Astrocyte of the cerebellum (primary cell): ENCODE measurements around the gene GHSR.

Experiments
- DNase-seq: peaks from one replicate; pipeline ENCODE4 v3.0.0-alpha.2; 2011; ENCODE audit warnings: low read depth
- H3K4me3 ChIP-seq: 2 replicates; pipeline ENCODE4 v1.5.1; 2011; ENCODE audit warnings: mild to moderate bottlenecking, low read depth, low read length, moderate library complexity
- in situ Hi-C: cut with HindIII; loops from 2 replicates; pipeline ENCODE4 v1.10.0; 2017; ENCODE audit warnings: low sequenced_read_pairs
- TF ChIP-seq, protein P1 (sequence below): IDR thresholded peaks from 2 replicates; pipeline ENCODE4 v1.5.1; 2012; ENCODE audit warnings: low read length, low read depth, moderate library complexity, mild to moderate bottlenecking; ENCODE audit errors: missing control alignments

Gene GHSR

DNA sequence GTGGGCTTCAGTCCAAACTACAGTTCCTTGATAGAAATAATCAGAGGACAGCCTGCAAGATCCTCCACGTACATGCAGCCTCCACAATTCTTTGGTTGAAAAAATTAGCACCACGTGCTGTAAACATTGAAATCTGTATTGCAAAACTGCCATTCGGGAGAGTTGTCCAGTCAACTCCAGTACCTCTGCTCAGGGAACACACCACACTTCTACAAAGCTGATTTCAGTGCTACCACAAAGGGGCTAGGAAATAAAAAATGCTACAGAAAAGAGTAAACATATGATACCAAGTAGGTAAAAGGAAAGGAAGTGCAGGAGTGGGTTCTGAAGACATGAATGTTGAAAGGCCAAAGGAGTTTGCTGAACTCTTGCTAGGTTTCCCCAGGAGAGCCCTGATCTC lies 40.4 kb downstream of the GHSR start:
- in situ Hi-C loops: no loop called here
- TF ChIP-seq, protein P1, sequence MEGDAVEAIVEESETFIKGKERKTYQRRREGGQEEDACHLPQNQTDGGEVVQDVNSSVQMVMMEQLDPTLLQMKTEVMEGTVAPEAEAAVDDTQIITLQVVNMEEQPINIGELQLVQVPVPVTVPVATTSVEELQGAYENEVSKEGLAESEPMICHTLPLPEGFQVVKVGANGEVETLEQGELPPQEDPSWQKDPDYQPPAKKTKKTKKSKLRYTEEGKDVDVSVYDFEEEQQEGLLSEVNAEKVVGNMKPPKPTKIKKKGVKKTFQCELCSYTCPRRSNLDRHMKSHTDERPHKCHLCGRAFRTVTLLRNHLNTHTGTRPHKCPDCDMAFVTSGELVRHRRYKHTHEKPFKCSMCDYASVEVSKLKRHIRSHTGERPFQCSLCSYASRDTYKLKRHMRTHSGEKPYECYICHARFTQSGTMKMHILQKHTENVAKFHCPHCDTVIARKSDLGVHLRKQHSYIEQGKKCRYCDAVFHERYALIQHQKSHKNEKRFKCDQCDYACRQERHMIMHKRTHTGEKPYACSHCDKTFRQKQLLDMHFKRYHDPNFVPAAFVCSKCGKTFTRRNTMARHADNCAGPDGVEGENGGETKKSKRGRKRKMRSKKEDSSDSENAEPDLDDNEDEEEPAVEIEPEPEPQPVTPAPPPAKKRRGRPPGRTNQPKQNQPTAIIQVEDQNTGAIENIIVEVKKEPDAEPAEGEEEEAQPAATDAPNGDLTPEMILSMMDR: no peak
- no peak overlapping the region for H3K4me3 ChIP-seq
- DNase-seq: no peak

- no peak for DNase-seq
- TF ChIP-seq, protein P1: no peak
- H3K4me3 ChIP-seq: no peak overlapping the region
- in situ Hi-C loops: no loop called here
Observed at GRCh38 chr3:172405914-172406313, 42.3 kb downstream of the GHSR start.

- TF ChIP-seq, protein P1: no peak
- in situ Hi-C loops: no loop called here
- DNase-seq: no peak
- H3K4me3 ChIP-seq: no peak overlapping the region
Observed at GRCh38 chr3:172404237-172404962, 43.9 kb downstream of the GHSR start.

DNA sequence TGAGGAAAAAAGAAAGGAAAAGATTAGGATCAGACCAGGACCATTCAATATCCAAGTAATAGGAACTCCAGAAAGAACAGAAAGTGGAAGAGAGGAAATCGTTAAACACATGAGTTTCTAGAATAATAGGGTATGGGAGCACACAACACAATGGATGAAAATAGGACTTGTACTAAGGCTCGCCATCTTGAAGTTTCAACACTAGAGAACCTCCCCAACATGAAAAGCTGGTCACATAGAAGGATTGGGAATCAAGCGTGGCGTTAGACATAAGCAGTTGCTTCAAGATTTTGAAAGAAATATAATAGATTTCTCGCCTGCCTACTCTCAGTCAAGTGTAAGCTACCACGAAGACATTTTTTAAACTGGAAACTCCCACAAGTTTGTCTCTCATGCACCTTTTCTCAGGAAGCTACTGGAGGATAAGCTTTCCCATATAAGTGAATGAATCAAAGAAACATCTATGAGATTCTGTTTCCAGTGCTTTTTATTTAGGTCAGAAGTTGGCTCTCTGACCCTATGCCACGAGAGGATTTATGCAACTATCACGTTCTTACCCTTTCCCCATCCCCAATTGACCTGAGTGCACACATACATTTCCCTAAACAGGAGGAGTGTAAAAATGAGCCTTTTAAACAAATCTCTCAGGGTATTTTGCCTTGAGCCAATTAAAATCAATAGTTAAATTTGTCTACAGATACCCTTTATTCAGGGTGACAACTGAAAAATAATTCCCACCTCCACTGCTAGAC lies 45.2 kb downstream of the GHSR start:
- in situ Hi-C loops: no loop called here
- TF ChIP-seq, protein P1: no peak
- DNase-seq: no peak
- no peak overlapping the region for H3K4me3 ChIP-seq

GRCh38 chr3:172402090-172402489 lies 46.2 kb downstream of the GHSR start:
- no peak overlapping the region for H3K4me3 ChIP-seq
- in situ Hi-C loops: no loop called here
- TF ChIP-seq, protein P1: no peak
- no peak for DNase-seq

DNA sequence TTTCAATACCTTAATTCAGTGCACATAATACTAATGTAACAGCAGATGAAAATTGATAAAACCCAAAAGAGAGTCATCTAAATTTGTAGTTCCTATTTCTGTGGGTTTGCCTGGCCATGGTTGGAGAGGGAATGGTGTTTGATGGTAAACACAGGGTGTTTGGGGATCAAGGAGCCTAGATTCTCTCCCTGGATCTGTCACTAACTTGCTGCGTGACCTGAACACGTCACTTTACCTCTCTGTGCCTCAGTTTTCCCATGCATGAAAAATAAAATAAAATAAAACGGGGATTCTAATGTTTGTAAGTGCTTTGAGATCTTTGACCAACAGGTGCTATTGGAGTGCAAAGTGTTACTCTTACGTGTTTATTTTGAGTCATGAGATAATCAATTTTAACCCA lies 49.8 kb downstream of the GHSR start:
- no peak for DNase-seq
- no peak overlapping the region for H3K4me3 ChIP-seq
- in situ Hi-C loops: no loop called here
- TF ChIP-seq, protein P1: no peak
